ENCODE data around the gene NUP214. TPM values are rescaled to one million over a fixed set of nuclear protein-coding genes. Genes with fewer than 3 reads are reported as not detected.

Gene NUP214
- total RNA-seq, 1 donor from 2014 or later, result 56.5 TPM

DNA sequence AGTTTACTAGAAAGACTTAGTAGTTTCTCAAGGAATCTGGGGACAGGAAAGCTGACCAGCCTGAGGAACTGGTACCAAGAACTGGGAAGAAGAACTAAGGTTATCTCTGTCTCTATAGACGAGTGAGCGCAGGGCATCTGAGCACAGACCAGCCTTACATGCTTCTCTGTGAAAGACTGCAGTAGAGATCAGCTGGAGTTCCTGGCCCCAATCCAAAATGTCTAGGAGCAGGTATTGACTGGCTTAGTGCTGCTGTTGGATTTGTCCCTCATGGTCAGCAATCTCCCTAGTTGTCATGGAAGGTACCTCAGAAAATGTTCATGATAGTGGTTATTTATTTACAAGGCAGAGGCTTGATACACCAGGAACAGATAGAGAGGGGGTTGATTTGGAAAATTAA, 13.3 kb downstream of the NUP214 start:
- no peaks in the 10 kb centered on the region for H3K4me1 Mint-ChIP-seq (ENCODE audit: low read depth, unreplicated experiment)
- TF ChIP-seq, protein P1, sequence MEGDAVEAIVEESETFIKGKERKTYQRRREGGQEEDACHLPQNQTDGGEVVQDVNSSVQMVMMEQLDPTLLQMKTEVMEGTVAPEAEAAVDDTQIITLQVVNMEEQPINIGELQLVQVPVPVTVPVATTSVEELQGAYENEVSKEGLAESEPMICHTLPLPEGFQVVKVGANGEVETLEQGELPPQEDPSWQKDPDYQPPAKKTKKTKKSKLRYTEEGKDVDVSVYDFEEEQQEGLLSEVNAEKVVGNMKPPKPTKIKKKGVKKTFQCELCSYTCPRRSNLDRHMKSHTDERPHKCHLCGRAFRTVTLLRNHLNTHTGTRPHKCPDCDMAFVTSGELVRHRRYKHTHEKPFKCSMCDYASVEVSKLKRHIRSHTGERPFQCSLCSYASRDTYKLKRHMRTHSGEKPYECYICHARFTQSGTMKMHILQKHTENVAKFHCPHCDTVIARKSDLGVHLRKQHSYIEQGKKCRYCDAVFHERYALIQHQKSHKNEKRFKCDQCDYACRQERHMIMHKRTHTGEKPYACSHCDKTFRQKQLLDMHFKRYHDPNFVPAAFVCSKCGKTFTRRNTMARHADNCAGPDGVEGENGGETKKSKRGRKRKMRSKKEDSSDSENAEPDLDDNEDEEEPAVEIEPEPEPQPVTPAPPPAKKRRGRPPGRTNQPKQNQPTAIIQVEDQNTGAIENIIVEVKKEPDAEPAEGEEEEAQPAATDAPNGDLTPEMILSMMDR (IDR thresholded peaks at IDR 0.05; ENCODE audit: partially characterized antibody, unreplicated experiment), result no peak
- no peaks in the 10 kb centered on the region for H3K27me3 Mint-ChIP-seq (ENCODE audit: unreplicated experiment)
- no peak overlapping the region for H3K27ac Mint-ChIP-seq (ENCODE audit: unreplicated experiment)
- no peak for DNase-seq
- H3K4me3 Mint-ChIP-seq (ENCODE audit: unreplicated experiment), result no peak overlapping the region
- no peaks in the 10 kb centered on the region for H3K9me3 Mint-ChIP-seq (ENCODE audit: unreplicated experiment)
- no peaks in the 10 kb centered on the region for H3K36me3 Mint-ChIP-seq (ENCODE audit: unreplicated experiment)

DNA sequence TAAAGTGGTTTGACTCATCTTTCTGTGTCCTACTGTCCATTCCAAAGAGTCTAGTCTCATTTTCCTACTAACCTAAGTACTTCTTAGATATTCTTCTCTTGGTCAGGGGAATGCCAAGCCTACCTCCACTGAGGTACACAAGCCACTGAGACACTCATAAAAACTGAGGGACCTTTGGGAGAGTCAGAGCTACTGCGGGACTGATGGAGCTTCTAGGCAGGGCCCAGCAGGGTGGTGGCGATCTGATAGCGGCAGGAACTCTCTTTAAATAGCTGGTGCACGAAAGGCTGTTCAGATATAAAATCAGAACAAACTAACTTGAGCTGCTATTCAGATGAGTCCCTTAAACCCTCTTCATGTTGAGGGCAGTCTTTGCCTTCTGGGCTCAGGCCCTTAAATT, 14.7 kb downstream of the NUP214 start:
- Mint-ChIP-seq H3K27ac (ENCODE audit: unreplicated experiment) (no peak overlapping the region), H3K36me3 (ENCODE audit: unreplicated experiment) (no peaks in the 10 kb centered on the region), H3K27me3 (ENCODE audit: unreplicated experiment) (no peaks in the 10 kb centered on the region), H3K4me3 (ENCODE audit: unreplicated experiment) (no peak overlapping the region), H3K4me1 (ENCODE audit: low read depth, unreplicated experiment) (no peaks in the 10 kb centered on the region), H3K9me3 (ENCODE audit: unreplicated experiment) (no peaks in the 10 kb centered on the region)
- TF ChIP-seq, protein P1 (IDR thresholded peaks at IDR 0.05; ENCODE audit: partially characterized antibody, unreplicated experiment), result no peak
- DNase-seq, result no peak

DNA sequence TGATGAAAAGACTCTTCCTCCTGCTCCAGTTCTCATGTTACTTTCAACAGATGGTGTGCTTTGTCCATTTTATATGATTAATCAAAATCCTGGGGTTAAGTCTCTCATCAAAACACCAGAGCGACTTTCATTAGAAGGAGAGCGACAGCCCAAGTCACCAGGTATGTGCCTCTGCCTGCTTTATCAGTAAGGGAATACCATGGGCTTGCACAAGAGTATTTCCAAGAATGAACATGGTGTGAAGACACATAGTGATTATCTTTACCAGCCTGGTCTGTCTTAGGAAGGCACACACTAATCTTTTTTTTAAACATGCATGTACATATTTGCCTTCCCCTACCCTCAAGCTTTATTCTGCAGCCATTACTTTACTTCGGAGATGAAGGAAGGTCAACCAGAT, 15.2 kb downstream of the NUP214 start:
- H3K4me3 Mint-ChIP-seq (ENCODE audit: unreplicated experiment), result no peak overlapping the region

DNA sequence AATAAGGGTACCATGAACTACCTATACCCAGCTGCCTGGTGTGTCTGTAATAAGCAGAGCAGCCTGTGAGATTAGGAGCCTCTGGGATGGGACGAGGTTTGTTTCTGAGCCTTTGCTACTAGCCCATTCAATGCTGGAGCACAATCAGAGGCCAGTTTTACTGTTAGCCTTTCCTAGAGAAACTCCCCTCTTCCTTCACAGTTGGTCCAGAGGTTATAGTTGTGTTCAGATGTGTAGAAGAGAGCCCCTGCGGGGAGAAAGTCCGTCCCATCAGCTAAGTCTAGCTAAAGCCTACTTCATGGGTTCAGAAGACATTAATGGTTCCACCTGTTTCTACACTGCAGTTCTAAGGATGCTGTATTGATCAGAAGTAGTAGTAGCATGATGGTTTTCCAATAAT, 16.8 kb downstream of the NUP214 start:
- TF ChIP-seq, protein P1 (IDR thresholded peaks at IDR 0.05; ENCODE audit: partially characterized antibody, unreplicated experiment), result no peak
- H3K4me1 Mint-ChIP-seq (ENCODE audit: low read depth, unreplicated experiment), result no peaks in the 10 kb centered on the region
- no peak overlapping the region for H3K27ac Mint-ChIP-seq (ENCODE audit: unreplicated experiment)
- no peaks in the 10 kb centered on the region for H3K27me3 Mint-ChIP-seq (ENCODE audit: unreplicated experiment)
- no peak for DNase-seq
- H3K9me3 Mint-ChIP-seq (ENCODE audit: unreplicated experiment), result no peaks in the 10 kb centered on the region
- no peaks in the 10 kb centered on the region for H3K36me3 Mint-ChIP-seq (ENCODE audit: unreplicated experiment)
- H3K4me3 Mint-ChIP-seq (ENCODE audit: unreplicated experiment), result no peak overlapping the region

More for the DNA sequence above, 15.2 kb downstream of the NUP214 start:
- Mint-ChIP-seq H3K27ac (ENCODE audit: unreplicated experiment) (no peak overlapping the region), H3K27me3 (ENCODE audit: unreplicated experiment) (no peaks in the 10 kb centered on the region), H3K4me1 (ENCODE audit: low read depth, unreplicated experiment) (no peaks in the 10 kb centered on the region), H3K36me3 (ENCODE audit: unreplicated experiment) (no peaks in the 10 kb centered on the region), H3K9me3 (ENCODE audit: unreplicated experiment) (no peaks in the 10 kb centered on the region)
- DNase-seq, result no peak
- TF ChIP-seq, protein P1 (IDR thresholded peaks at IDR 0.05; ENCODE audit: partially characterized antibody, unreplicated experiment), result no peak

DNA sequence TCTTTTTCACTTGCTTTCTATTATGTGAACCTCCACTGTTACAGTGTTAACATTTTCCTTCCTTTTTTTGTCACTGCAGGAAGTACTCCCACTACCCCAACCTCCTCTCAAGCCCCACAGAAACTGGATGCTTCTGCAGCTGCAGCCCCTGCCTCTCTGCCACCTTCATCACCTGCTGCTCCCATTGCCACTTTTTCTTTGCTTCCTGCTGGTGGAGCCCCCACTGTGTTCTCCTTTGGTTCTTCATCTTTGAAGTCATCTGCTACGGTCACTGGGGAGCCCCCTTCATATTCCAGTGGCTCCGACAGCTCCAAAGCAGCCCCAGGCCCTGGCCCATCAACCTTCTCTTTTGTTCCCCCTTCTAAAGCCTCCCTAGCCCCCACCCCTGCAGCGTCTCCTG, 18.8 kb downstream of the NUP214 start:
- Mint-ChIP-seq H3K4me3 (ENCODE audit: unreplicated experiment) (no peak overlapping the region), H3K27ac (ENCODE audit: unreplicated experiment) (no peak overlapping the region), H3K27me3 (ENCODE audit: unreplicated experiment) (no peaks in the 10 kb centered on the region), H3K4me1 (ENCODE audit: low read depth, unreplicated experiment) (no peaks in the 10 kb centered on the region), H3K9me3 (ENCODE audit: unreplicated experiment) (no peaks in the 10 kb centered on the region), H3K36me3 (ENCODE audit: unreplicated experiment) (no peaks in the 10 kb centered on the region)
- TF ChIP-seq, protein P1 (IDR thresholded peaks at IDR 0.05; ENCODE audit: partially characterized antibody, unreplicated experiment), result no peak
- no peak for DNase-seq

All from glutamatergic neuron (in vitro differentiated cells).